H1 (cell line): Measurements from ENCODE around the gene SV2C.

Experiments used
- CEBPB ChIP-seq: IDR thresholded peaks from 2 replicates; pipeline ENCODE4 v1.6.1; 2012; ENCODE audit warnings: low read depth, low read length
- CTCF ChIP-seq, 3 experiments: IDR thresholded peaks; 1 replicate in 2 of 3; 2 replicates in 1 of 3; pipeline versions ENCODE4 v1.5.1 to v1.6.1; 2011; ENCODE audit warnings: low read length in 3 of 3, mild to moderate bottlenecking in 3 of 3, inconsistent platforms in 2 of 3, low read depth in 1 of 3, moderate library complexity in 1 of 3; ENCODE audit not compliant: insufficient read depth in 1 of 3; ENCODE audit errors: control extremely low read depth in 1 of 3
- RAD21 ChIP-seq, 2 experiments: IDR thresholded peaks in 1 of 2; conservative IDR thresholded peaks in 1 of 2; 2 replicates each; pipeline ENCODE4 v1.6.1; 2011; ENCODE audit warnings: low read depth in 2 of 2, low read length in 2 of 2, improper control_type of control experiment in 1 of 2, inconsistent platforms in 1 of 2, mild to moderate bottlenecking in 1 of 2, moderate library complexity in 1 of 2
- TAF1 ChIP-seq: IDR thresholded peaks from 2 replicates; pipeline ENCODE4 v1.6.1; 2011; ENCODE audit warnings: mild to moderate bottlenecking, low read depth, low read length

- TF ChIP-seq RAD21 (IDR thresholded peaks at IDR 0.05 in 1 of 2, conservative IDR thresholded peaks at IDR 0.05 in 1 of 2; ENCODE audit: low read depth in 2 of 2, low read length in 2 of 2) (peak; percentile 57 to 65), TAF1 (no peak), CEBPB (no peak), CTCF (IDR thresholded peaks at IDR 0.05; ENCODE audit: control extremely low read depth in 1 of 3, insufficient read depth in 1 of 3, low read depth in 1 of 3, low read length in 3 of 3) (peak; percentile 1 to 72 (median 55))
These were observed 254.8 kb downstream of the SV2C start for GRCh38 chr5:76337953-76338451.
